OCI-LY3 (cell line): Measurements from ENCODE around the gene TMIGD3.
A peak's percentile ranks its signal among the peaks of the same experiment; 100 is the strongest.

Experiments
- H2AFZ ChIP-seq: fragments of 200-600, 300-600 bp; shearing (Covaris generic); 2 replicates; pipeline ENCODE4 v1.6.0; 2014; ENCODE audit warnings: antibody characterized with exemption, low read depth, low read length
- H3K27ac ChIP-seq: fragments of 200-600, 300-600 bp; sonication (generic); 2 replicates; pipeline ENCODE4 v1.5.1; 2014; ENCODE audit warnings: mild to moderate bottlenecking, low read length, moderate library complexity, mixed read lengths
- H3K27me3 ChIP-seq: fragments of 200-600, 300-600 bp; sonication (generic); 2 replicates; pipeline ENCODE4 v1.6.1; 2014; ENCODE audit warnings: low read depth, low read length, mixed read lengths
- H3K36me3 ChIP-seq: fragments of 200-600, 300-600 bp; sonication (generic); replicated peaks from 2 replicates; pipeline ENCODE3; 2014; ENCODE audit warnings: low read depth, low read length, mixed read lengths
- H3K4me1 ChIP-seq: fragments of 300-600, 200-600 bp; sonication (generic); 2 replicates; pipeline ENCODE4 v1.6.1; 2014; ENCODE audit warnings: low read length, mixed read lengths
- H3K4me2 ChIP-seq: fragments of 200-600, 300-600 bp; sonication (generic); 2 replicates; pipeline ENCODE4 v1.6.1; 2014; ENCODE audit warnings: low read length, mixed read lengths
- H3K4me3 ChIP-seq: fragments of 300-600, 200-600 bp; sonication (generic); 2 replicates; pipeline ENCODE4 v1.5.1; 2014; ENCODE audit warnings: antibody characterized with exemption, mild to moderate bottlenecking, low read length, moderate library complexity
- H3K79me2 ChIP-seq: fragments of 300-600, 200-600 bp; shearing (Covaris generic); 2 replicates; pipeline ENCODE4 v1.6.1; 2014; ENCODE audit warnings: mild to moderate bottlenecking, low read length, mixed read lengths
- H3K9ac ChIP-seq: fragments of 300-600, 200-600 bp; shearing (Covaris generic); 2 replicates; pipeline ENCODE4 v1.6.0; 2014; ENCODE audit warnings: mild to moderate bottlenecking, low read length, moderate library complexity
- H3K9me3 ChIP-seq: fragments of 200-600, 300-600 bp; shearing (Covaris generic); 2 replicates; pipeline ENCODE4 v1.6.1; 2014; ENCODE audit warnings: low read length, mixed read lengths; ENCODE audit not compliant: insufficient read depth
- H4K20me1 ChIP-seq: fragments of 200-600, 300-600 bp; sonication (generic); 2 replicates; pipeline ENCODE4 v1.6.1; 2016; ENCODE audit warnings: low read length, mixed read lengths; ENCODE audit not compliant: insufficient read depth
- EZH2phosphoT487 ChIP-seq: fragments of 200-600 bp; shearing (Covaris generic); IDR thresholded peaks from 2 replicates; pipeline ENCODE4 v1.6.1; 2018; ENCODE audit warnings: antibody characterized with exemption, mixed run types, low read depth
- TF ChIP-seq, protein P1 (sequence below): fragments of 200-600, 300-600 bp; sonication (generic); IDR thresholded peaks from 2 replicates; pipeline ENCODE4 v1.5.1; 2014; ENCODE audit warnings: antibody characterized with exemption, low read length, low read depth

The TMIGD3 gene

DNA sequence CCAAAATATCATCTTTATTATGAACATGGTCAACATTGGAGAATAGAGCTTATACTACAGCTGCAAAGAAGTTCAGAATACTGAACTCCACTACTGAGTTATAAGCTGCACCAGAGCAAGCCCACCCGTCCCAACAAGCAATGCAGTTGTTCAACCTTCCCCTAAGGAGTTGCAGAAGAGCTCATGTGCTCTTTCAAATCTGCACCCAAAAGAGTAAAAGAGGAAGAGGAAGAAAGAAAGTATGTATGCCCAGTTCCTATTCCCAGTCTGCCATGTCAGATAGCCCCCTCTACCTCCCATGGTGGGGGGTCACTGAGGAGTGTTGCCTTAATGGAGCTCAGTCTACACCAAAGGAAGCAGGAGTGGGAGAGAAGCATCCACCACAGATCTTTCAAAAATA is 22.8 kb downstream of the TMIGD3 start:
- TF ChIP-seq, protein P1, sequence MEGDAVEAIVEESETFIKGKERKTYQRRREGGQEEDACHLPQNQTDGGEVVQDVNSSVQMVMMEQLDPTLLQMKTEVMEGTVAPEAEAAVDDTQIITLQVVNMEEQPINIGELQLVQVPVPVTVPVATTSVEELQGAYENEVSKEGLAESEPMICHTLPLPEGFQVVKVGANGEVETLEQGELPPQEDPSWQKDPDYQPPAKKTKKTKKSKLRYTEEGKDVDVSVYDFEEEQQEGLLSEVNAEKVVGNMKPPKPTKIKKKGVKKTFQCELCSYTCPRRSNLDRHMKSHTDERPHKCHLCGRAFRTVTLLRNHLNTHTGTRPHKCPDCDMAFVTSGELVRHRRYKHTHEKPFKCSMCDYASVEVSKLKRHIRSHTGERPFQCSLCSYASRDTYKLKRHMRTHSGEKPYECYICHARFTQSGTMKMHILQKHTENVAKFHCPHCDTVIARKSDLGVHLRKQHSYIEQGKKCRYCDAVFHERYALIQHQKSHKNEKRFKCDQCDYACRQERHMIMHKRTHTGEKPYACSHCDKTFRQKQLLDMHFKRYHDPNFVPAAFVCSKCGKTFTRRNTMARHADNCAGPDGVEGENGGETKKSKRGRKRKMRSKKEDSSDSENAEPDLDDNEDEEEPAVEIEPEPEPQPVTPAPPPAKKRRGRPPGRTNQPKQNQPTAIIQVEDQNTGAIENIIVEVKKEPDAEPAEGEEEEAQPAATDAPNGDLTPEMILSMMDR: no peak
- TF ChIP-seq EZH2phosphoT487: no peak
- Histone ChIP-seq H3K9me3 (no peaks in the 10 kb centered on the region), H3K27me3 (no peaks in the 10 kb centered on the region), H3K9ac (no peak overlapping the region), H3K4me1 (peaks cover 56% of the 10 kb centered on the region), H3K79me2 (no peaks in the 10 kb centered on the region), H3K36me3 (no peaks in the 10 kb centered on the region), H3K4me3 (no peak overlapping the region), H4K20me1 (no peaks in the 10 kb centered on the region), H3K4me2 (peak overlapping the region; percentile 62), H2AFZ (peak overlapping the region; percentile 42; the same call in 1 of the 2 replicates), H3K27ac (peak overlapping the region; percentile 48)

DNA sequence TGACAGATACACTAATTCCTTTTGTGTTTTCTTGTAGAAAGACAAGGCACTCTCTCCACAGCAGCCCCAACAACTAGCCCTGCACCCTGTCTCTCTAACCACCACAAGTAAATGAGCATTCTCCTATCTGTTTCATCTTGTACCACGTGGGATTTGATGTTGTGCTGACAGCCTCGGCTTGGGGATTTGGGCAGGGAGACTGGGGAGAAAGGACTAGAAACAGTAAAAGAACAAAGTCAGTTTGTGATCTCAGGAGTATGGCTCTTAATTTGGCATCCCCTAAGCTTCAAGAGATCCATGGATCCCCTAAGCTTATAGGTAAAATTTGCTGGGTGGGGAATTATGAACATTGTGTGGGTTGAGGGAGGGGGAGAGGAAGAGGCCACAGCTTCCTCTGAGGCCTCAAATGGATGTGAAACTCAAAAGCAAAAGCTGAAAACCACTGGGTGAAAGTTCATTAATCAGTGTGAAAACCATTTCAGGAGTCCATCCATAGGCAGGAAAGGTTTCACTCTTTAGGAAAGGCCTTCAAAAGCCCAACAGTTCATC is 26.6 kb downstream of the TMIGD3 start:
- Histone ChIP-seq H3K4me3 (peak overlapping the region; percentile 39), H3K4me1 (peaks cover 42% of the 10 kb centered on the region), H3K9ac (peak overlapping the region; percentile 41; the same call in 1 of the 2 replicates)

GRCh38 chr1:111476214-111476613 is 27.2 kb downstream of the TMIGD3 start:
- H3K4me2 ChIP-seq: 0 out of 2 replicates have a peak overlapping the region, but pooled peaks have one; percentile 76
- no peaks in the 10 kb centered on the region for H3K79me2 ChIP-seq
- H3K4me1 ChIP-seq: peaks cover 43% of the 10 kb centered on the region
- no peak for TF ChIP-seq EZH2phosphoT487
- TF ChIP-seq, protein P1: no peak
- H3K9ac ChIP-seq: no peak overlapping the region
- H3K27me3 ChIP-seq: no peaks in the 10 kb centered on the region
- no peak overlapping the region for H3K4me3 ChIP-seq
- H2AFZ ChIP-seq: no peak overlapping the region
- H3K27ac ChIP-seq: no peak overlapping the region
- no peaks in the 10 kb centered on the region for H3K9me3 ChIP-seq
- H4K20me1 ChIP-seq: no peaks in the 10 kb centered on the region
- H3K36me3 ChIP-seq: peaks cover 4% of the 10 kb centered on the region

More for the DNA sequence above, 26.6 kb downstream of the TMIGD3 start:
- H3K27me3 ChIP-seq: no peaks in the 10 kb centered on the region
- peak overlapping the region; percentile 63 for H2AFZ ChIP-seq
- no peaks in the 10 kb centered on the region for H3K36me3 ChIP-seq
- H3K9me3 ChIP-seq: no peaks in the 10 kb centered on the region
- TF ChIP-seq EZH2phosphoT487: no peak
- TF ChIP-seq, protein P1: no peak
- H3K79me2 ChIP-seq: no peaks in the 10 kb centered on the region
- peak overlapping the region; percentile 76 for H3K4me2 ChIP-seq
- no peaks in the 10 kb centered on the region for H4K20me1 ChIP-seq
- peak overlapping the region; percentile 39 for H3K27ac ChIP-seq

DNA sequence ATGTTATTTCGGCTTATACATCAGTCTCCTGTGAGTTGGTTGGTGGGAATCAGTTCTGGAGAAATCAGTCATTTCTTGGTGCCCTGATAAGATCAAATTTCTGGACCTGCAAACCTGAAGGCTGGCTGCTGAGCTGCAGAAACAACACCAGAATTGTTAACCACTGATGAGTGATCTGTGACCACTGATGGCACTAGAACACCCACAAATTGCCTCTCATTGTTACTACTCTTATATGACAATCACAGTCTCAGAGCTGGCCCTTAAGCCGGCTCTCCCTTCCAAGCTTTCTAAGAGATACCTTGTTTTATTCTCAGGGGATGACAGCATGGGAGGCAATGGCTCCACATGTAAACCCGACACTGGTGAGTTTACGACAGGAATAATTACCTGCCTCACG is 27.7 kb downstream of the TMIGD3 start:
- peaks cover 43% of the 10 kb centered on the region for H3K4me1 ChIP-seq
- TF ChIP-seq EZH2phosphoT487: no peak
- TF ChIP-seq, protein P1: no peak
- H3K4me2 ChIP-seq: no peak overlapping the region
- no peaks in the 10 kb centered on the region for H3K79me2 ChIP-seq
- H2AFZ ChIP-seq: no peak overlapping the region
- H3K27me3 ChIP-seq: no peaks in the 10 kb centered on the region
- no peaks in the 10 kb centered on the region for H4K20me1 ChIP-seq
- H3K9me3 ChIP-seq: no peaks in the 10 kb centered on the region
- peaks cover 4% of the 10 kb centered on the region for H3K36me3 ChIP-seq
- no peak overlapping the region for H3K9ac ChIP-seq
- H3K4me3 ChIP-seq: no peak overlapping the region
- H3K27ac ChIP-seq: no peak overlapping the region
